MG63 (cell line): Measurements from ENCODE around the gene CLASRP. TPM values are rescaled to one million over a fixed set of nuclear protein-coding genes. Genes with fewer than 3 reads are reported as not detected.

ENCODE experiments used
- DNase-seq: peaks from one replicate; pipeline ENCODE4 v3.0.0-alpha.2; 2020
- H3K27me3 ChIP-seq: fragments of 250-450 bp; sonication (Bioruptor Pico); 2 replicates; pipeline ENCODE4 v1.5.1; 2020; ENCODE audit warnings: mild to moderate bottlenecking, moderate library complexity
- H3K36me3 ChIP-seq: fragments of 250-450 bp; sonication (Bioruptor Pico); 2 replicates; pipeline ENCODE4 v1.5.1; 2020; ENCODE audit warnings: mild to moderate bottlenecking, moderate library complexity
- H3K4me3 ChIP-seq: fragments of 250-450 bp; sonication (Bioruptor Pico); 2 replicates; pipeline ENCODE4 v1.5.1; 2020; ENCODE audit warnings: mild to moderate bottlenecking, moderate library complexity
- H3K9me3 ChIP-seq: fragments of 250-450 bp; sonication (Bioruptor Pico); 2 replicates; pipeline ENCODE4 v1.5.1; 2020; ENCODE audit warnings: mild to moderate bottlenecking, moderate library complexity
- total RNA-seq: library from RNA; depleted of rRNA; stranded (reverse); fragments of >200 nt; shearing (Covaris generic); gene quantifications from 2 replicates; pipeline ENCODE4 v1.2.3, GENCODE V29; 2014; ENCODE audit warnings: low replicate concordance

The CLASRP gene
- total RNA-seq, 1 experiment from 2014 or later: 25.1 TPM

- no peak for DNase-seq
- H3K36me3 ChIP-seq: peaks cover 73% of the 10 kb centered on the region
- no peaks in the 10 kb centered on the region for H3K27me3 ChIP-seq
- H3K9me3 ChIP-seq: no peaks in the 10 kb centered on the region
- H3K4me3 ChIP-seq: no peak overlapping the region
Measured at GRCh38 chr19:45046355-45046754, 7.5 kb downstream of the CLASRP start.

- H3K27me3 ChIP-seq: no peaks in the 10 kb centered on the region
- DNase-seq: no peak
Measured at GRCh38 chr19:45047188-45047797, 8.4 kb downstream of the CLASRP start.

DNA sequence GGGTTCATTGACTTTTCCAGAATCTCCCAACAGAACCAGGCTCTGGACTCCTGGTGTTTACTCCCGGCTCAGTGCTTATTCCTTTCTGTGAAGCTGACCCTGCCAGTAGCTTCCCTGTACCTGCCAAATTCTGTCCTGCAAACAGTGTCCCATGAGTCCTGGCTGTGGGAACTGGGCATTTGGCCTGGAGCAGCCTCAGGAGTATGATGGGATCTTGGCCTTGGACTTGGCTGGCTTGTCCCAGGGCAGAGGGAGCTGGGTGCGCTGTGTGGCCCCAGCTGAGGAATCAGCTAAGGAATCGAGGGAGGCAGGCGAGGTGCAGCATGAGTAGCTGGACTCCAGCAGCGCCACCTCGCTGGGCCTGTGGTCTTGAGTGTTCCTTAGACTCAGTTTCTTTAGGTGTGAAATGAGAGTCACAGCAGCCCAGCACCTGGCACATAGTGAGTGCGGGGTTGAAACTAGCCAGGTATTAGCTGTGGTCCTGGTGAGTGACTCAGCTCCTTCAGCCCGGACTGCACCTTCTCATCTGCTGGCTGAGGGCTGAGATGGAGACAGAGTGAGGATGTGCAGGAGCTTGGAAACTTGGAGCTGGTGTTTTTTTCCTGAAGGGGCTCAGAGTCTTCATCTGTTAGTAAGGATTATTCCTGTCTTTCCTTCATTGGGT lies 10.4 kb downstream of the CLASRP start:
- DNase-seq: no peak
- Histone ChIP-seq H3K27me3 (no peaks in the 10 kb centered on the region), H3K4me3 (no peak overlapping the region), H3K36me3 (peaks cover 75% of the 10 kb centered on the region), H3K9me3 (no peaks in the 10 kb centered on the region)

More at GRCh38 chr19:45047188-45047797, 8.4 kb downstream of the CLASRP start:
- peaks cover 71% of the 10 kb centered on the region for H3K36me3 ChIP-seq
- no peaks in the 10 kb centered on the region for H3K9me3 ChIP-seq
- H3K4me3 ChIP-seq: no peak overlapping the region

DNA sequence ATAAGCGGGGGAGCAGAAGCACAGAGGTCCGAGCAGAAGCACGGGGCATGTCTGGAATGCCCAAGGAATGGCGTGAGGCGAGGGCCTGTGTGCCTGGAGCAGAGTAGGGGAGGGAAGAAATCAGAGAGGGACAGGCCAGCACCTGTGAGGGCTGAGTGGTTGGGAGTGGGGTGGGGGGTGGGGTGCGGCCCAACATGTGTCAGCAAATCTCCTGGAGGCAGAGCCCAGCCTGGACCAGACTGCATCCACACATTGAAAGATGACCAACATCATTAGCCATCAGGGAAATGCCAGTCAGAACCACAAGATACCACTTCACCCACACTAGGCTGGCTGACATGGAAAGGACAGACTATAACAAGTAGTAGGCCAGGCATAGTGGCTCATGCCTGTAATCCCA lies 11.2 kb downstream of the CLASRP start:
- no peak overlapping the region for H3K4me3 ChIP-seq
- H3K36me3 ChIP-seq: peaks cover 75% of the 10 kb centered on the region

GRCh38 chr19:45051929-45052579 lies 13.2 kb downstream of the CLASRP start:
- Histone ChIP-seq H3K27me3 (no peaks in the 10 kb centered on the region), H3K9me3 (no peaks in the 10 kb centered on the region), H3K36me3 (peaks cover 75% of the 10 kb centered on the region), H3K4me3 (no peak overlapping the region)
- no peak for DNase-seq

More for the DNA sequence above, 11.2 kb downstream of the CLASRP start:
- no peak for DNase-seq
- no peaks in the 10 kb centered on the region for H3K9me3 ChIP-seq
- H3K27me3 ChIP-seq: no peaks in the 10 kb centered on the region

- Histone ChIP-seq H3K9me3 (no peaks in the 10 kb centered on the region), H3K36me3 (peaks cover 96% of the 10 kb centered on the region), H3K4me3 (no peak overlapping the region), H3K27me3 (no peaks in the 10 kb centered on the region)
- DNase-seq: no peak
Measured at GRCh38 chr19:45056831-45057230, 18.0 kb downstream of the CLASRP start.

DNA sequence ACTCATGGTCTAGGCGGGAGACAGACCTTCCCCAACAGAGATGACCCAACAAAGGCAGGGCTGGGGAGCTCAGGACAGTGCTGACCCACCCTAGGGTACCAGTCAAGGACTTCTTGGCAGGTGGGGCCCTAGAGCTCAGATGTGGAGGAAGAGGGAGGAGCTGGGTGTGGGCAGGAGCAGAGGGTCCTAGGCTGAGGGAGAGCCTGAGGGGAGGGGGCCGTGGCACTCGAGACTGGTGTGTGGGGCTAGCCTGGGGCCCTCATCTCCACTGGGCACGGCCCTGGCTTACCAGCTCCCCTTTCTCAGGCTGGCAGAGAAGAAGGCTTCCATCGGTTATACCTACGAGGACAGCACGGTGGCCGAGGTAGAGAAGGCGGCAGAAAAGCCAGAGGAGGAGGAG lies 18.6 kb downstream of the CLASRP start:
- H3K27me3 ChIP-seq: no peaks in the 10 kb centered on the region
- H3K36me3 ChIP-seq: peaks cover 98% of the 10 kb centered on the region
- H3K9me3 ChIP-seq: no peaks in the 10 kb centered on the region
- DNase-seq: no peak
- H3K4me3 ChIP-seq: no peak overlapping the region

GRCh38 chr19:45058622-45059159 lies 19.8 kb downstream of the CLASRP start:
- H3K4me3 ChIP-seq: no peak overlapping the region
- no peaks in the 10 kb centered on the region for H3K27me3 ChIP-seq
- no peaks in the 10 kb centered on the region for H3K9me3 ChIP-seq
- DNase-seq: no peak
- peaks cover 96% of the 10 kb centered on the region for H3K36me3 ChIP-seq

- H3K36me3 ChIP-seq: peaks cover 91% of the 10 kb centered on the region
- no peaks in the 10 kb centered on the region for H3K27me3 ChIP-seq
- peak; percentile 67 for DNase-seq
- no peak overlapping the region for H3K4me3 ChIP-seq
- H3K9me3 ChIP-seq: no peaks in the 10 kb centered on the region
Measured at GRCh38 chr19:45059258-45059965, 20.6 kb downstream of the CLASRP start.

- peaks cover 81% of the 10 kb centered on the region for H3K36me3 ChIP-seq
- no peaks in the 10 kb centered on the region for H3K9me3 ChIP-seq
- no peak for DNase-seq
Measured at GRCh38 chr19:45061965-45062364, 23.1 kb downstream of the CLASRP start.

GRCh38 chr19:45063851-45064801 lies 25.3 kb downstream of the CLASRP start:
- no peaks in the 10 kb centered on the region for H3K9me3 ChIP-seq
- no peaks in the 10 kb centered on the region for H3K27me3 ChIP-seq
- no peak for DNase-seq
- no peak overlapping the region for H3K4me3 ChIP-seq
- peaks cover 80% of the 10 kb centered on the region for H3K36me3 ChIP-seq

More at GRCh38 chr19:45061965-45062364, 23.1 kb downstream of the CLASRP start:
- Histone ChIP-seq H3K4me3 (no peak overlapping the region), H3K27me3 (no peaks in the 10 kb centered on the region)

DNA sequence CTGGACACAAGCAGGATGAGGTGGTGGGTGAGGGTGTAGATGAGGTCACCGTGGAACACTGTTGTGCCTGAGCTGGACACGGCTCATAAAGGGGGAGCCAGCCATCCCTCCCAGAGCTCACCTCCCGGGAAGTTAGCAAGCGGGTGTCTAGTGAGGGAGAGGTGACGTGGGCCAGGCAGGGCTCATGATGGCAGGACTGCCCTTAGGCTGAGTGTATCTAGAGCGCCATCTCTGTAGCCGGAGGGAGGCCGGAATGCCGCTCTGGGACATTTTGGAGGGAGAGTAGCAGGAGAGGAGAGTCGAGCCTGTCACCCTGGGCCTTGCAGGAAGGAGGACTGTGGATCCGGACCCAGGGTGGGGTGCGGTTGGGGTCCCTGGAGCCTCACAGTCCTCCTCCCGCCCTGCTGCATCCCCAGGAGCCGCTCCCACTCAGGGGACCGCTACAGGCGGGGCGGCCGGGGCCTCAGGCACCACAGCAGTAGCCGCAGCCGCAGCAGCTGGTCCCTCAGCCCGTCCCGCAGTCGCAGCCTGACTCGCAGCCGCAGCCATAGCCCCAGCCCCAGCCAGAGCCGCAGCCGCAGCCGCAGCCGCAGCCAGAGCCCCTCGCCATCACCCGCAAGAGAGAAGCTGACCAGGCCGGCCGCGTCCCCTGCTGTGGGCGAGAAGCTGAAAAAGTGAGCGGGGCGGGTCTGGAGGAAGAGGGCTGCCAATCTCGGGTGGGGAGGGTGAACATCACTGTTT lies 28.2 kb downstream of the CLASRP start:
- H3K36me3 ChIP-seq: peaks cover 78% of the 10 kb centered on the region
- no peak overlapping the region for H3K4me3 ChIP-seq
- no peaks in the 10 kb centered on the region for H3K9me3 ChIP-seq
- no peaks in the 10 kb centered on the region for H3K27me3 ChIP-seq
- no peak for DNase-seq

DNA sequence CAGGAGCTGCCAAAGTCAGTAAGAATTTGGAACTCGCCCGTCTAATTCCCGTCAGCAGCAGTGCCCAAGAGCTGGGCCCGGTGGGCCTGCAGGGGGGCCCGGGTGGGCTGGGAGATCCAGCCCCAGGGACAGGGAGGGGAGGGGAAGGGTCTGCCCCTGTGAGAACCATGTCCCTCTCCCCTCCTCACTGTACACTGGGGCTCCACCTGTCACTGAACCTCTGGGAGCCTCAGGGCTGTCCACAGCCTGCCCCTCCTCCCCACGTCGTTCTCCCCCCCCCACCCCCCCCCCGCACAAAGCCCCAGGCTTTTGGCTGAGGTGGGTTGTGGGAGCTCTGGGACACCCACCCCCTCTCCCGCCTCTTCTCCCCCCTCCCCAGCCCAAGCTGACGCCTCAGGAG lies 29.2 kb downstream of the CLASRP start:
- H3K9me3 ChIP-seq: no peaks in the 10 kb centered on the region
- peaks cover 73% of the 10 kb centered on the region for H3K36me3 ChIP-seq
- no peak overlapping the region for H3K4me3 ChIP-seq
- no peaks in the 10 kb centered on the region for H3K27me3 ChIP-seq
- DNase-seq: no peak

- peaks cover 66% of the 10 kb centered on the region for H3K36me3 ChIP-seq
- DNase-seq: peak; percentile 55
- no peaks in the 10 kb centered on the region for H3K27me3 ChIP-seq
- no peaks in the 10 kb centered on the region for H3K9me3 ChIP-seq
- no peak overlapping the region for H3K4me3 ChIP-seq
Measured at GRCh38 chr19:45069056-45069455, 30.2 kb downstream of the CLASRP start.

GRCh38 chr19:45070214-45070613 lies 31.4 kb downstream of the CLASRP start:
- Histone ChIP-seq H3K27me3 (no peaks in the 10 kb centered on the region), H3K9me3 (no peaks in the 10 kb centered on the region)

More at GRCh38 chr19:45070214-45070613, 31.4 kb downstream of the CLASRP start:
- Histone ChIP-seq H3K4me3 (no peak overlapping the region), H3K36me3 (peaks cover 59% of the 10 kb centered on the region)
- no peak for DNase-seq
